HG03469 (cell line): ENCODE data around the gene NEO1.

Experiments used
- ATAC-seq: cut with Tn5 transposase; IDR thresholded peaks from one replicate; pipeline ENCODE4 v1.9.1; 2021; ENCODE audit warnings: mild to moderate bottlenecking, moderate library complexity, moderate number of reproducible peaks; ENCODE audit not compliant: unreplicated experiment

The NEO1 gene

DNA sequence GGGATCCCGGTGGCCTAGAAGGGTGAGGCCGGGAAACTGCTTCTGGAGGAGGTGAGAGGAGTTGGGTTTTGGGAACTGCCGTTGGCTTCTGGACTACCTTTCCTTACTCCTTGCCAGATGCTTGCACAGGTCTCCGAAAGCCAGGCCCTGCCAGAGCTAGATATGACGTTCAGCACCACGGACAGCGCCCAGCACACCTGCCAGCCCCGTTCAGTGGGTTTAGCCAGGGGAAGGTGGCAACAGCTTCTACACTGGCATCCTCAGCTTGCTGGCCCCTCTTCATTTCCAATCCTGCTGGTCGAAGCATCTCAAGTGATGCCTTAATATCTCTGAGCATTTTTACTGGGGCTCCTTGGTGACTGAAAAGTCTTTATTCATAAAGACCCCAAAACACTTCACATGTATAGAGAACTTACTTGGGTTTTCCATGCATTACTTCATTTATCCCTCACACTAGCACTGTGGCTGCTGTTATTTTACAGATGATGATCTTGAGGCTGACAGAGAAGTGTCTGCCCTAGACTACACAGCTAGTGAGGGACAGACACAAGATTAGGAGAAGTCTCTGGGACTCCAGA, 294.6 kb downstream of the NEO1 start:
- no peak for ATAC-seq

DNA sequence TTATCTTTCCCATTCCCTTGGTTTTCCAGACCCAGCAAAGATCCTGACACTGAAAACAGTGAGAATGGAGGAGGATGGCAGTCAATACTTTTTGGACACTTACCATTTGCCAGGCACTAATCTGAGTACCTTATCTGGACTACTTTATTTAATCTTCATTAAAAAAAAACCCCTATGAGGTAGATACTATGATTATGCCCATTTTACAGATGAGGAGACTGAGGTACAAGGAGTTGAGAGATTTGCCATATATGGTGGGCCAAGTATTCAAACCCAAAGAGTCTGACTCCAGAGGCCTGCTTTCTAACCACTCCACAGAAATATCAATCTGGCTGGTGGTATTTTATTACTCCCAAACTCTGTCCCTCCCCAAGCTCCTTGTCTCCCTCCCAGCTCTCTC, 296.9 kb downstream of the NEO1 start:
- no peak for ATAC-seq

DNA sequence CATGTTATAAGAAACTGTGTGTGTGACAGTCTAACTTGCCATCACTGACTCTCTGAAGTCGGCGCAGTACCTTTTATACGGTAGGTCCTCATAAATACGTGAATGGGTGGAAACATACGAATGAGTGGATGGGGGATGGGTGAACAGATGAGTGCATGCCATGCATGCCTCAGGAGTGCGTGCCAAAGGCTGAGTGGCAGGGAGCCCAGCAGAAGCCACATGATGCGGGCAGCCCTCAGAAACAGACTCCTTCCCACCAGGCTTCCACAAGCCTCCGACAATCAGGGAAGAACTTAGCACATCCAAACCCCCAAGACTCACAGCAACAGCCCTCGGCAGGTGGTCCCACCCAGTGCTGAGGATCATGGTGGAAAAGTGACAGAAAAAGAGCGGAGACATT, 299.8 kb downstream of the NEO1 start:
- no peak for ATAC-seq

DNA sequence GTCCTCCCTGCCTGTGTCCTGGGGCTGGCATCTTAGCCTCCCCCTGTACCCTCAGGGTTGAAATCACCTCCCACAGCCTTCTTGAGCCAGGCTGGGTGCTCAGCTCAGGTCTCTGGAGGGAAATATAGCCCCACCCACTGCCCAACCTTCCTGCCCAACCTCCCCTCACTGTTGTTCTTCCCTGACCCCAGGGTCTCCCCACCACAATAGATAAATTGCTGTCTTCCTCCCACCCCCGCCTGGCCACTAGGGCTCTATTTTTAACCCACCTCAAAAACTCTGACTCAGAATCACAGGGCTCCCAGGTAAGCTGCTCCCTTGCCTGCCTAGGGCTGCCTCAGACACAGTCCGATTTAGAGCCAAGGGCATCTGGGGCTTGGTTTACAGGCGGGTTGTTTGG, 301.5 kb downstream of the NEO1 start:
- ATAC-seq: no peak

DNA sequence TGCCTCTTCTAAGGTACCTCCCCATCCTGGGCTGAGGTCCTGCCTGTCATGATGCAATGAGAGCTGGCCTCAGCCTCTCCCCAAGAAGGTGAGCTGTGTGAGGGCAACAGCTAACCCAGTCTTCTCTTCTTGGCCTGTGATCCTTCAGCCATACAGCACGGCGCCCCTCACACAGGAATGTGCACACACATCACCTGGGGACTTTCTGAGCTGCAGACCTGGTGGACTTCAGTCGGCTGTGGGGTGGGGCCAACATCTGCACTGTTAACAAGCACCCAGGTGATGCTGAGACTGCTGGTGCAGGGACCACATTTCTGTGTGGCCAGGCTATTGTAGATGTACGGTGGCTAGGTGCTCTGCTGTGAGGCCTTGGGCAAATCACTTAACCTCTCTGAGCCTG, 302.0 kb downstream of the NEO1 start:
- ATAC-seq: no peak
